COLO668 (cell line): ENCODE measurements around the gene EEF1A1.
"Not testable (repeated sequence)": the region's sequence is repeated elsewhere in the genome, so short reads cannot be mapped to it uniquely, and the experiment has no call there.

Experiments
- DNase-seq: peaks from one replicate; lab custom pipeline; 2025; ENCODE audit not compliant: unreplicated experiment; lab: John Stamatoyannopoulos, UW

EEF1A1 gene

GRCh38 chr6:73520688-73521350 is at the start of gene EEF1A1:
TSS of gene EEF1A1 (minus strand) at chr6:73521032. CDS start at chr6:73520026, 1,006 bp downstream.
- peak; percentile 97 for DNase-seq

GRCh38 chr6:73569121-73569520 is 48.3 kb upstream of the EEF1A1 start:
- DNase-seq: no peak

GRCh38 chr6:73566954-73567591 is 46.2 kb upstream of the EEF1A1 start:
- DNase-seq: peak; percentile 3

- DNase-seq: not testable (repeated sequence)
Observed at GRCh38 chr6:73566486-73566871, 45.6 kb upstream of the EEF1A1 start.

- no peak for DNase-seq
Observed at GRCh38 chr6:73565767-73566485, 45.1 kb upstream of the EEF1A1 start.

GRCh38 chr6:73564578-73565345 is 43.9 kb upstream of the EEF1A1 start:
- no peak for DNase-seq

- no peak for DNase-seq
Observed at GRCh38 chr6:73562558-73562957, 41.7 kb upstream of the EEF1A1 start.

GRCh38 chr6:73560853-73561407 is 40.1 kb upstream of the EEF1A1 start:
- DNase-seq: no peak

- no peak for DNase-seq
Observed at GRCh38 chr6:73560182-73560732, 39.4 kb upstream of the EEF1A1 start.

GRCh38 chr6:73559399-73559794 is 38.6 kb upstream of the EEF1A1 start:
- DNase-seq: not testable (repeated sequence)

- DNase-seq: no peak
Observed at GRCh38 chr6:73558624-73559398, 38.0 kb upstream of the EEF1A1 start.

- no peak for DNase-seq
Observed at GRCh38 chr6:73556836-73557235, 36.0 kb upstream of the EEF1A1 start.

GRCh38 chr6:73555380-73555949 is 34.6 kb upstream of the EEF1A1 start:
- not testable (repeated sequence) for DNase-seq

GRCh38 chr6:73551115-73551514 is 30.3 kb upstream of the EEF1A1 start:
- not testable (repeated sequence) for DNase-seq

GRCh38 chr6:73548458-73549446 is 27.9 kb upstream of the EEF1A1 start:
- no peak for DNase-seq

- DNase-seq: no peak
Observed at GRCh38 chr6:73547036-73547435, 26.2 kb upstream of the EEF1A1 start.

GRCh38 chr6:73542891-73543290 is 22.1 kb upstream of the EEF1A1 start:
- DNase-seq: no peak

GRCh38 chr6:73542481-73542880 is 21.6 kb upstream of the EEF1A1 start:
- not testable (repeated sequence) for DNase-seq
